Bronchial epithelial cell (primary cell): ENCODE data around the gene LCP2. TPM values are rescaled to one million over a fixed set of nuclear protein-coding genes. Genes with fewer than 3 reads are reported as not detected.
A peak's percentile ranks its signal among the peaks of the same experiment; 100 is the strongest.

ENCODE experiments used
- DNase-seq: peaks from one replicate; pipeline ENCODE4 v3.0.0-alpha.2; 2010; ENCODE audit warnings: low read depth
- FAIRE-seq: peaks from 2 replicates; lab custom pipeline; 2011; peaks lifted over from hg19 to GRCh38; lab: Jason Lieb, UNC
- H3K27me3 ChIP-seq: 2 replicates; pipeline ENCODE4 v1.5.1; 2011; ENCODE audit warnings: low read length; ENCODE audit not compliant: control insufficient read depth, insufficient read depth
- H3K36me3 ChIP-seq: 2 replicates; pipeline ENCODE4 v1.5.1; 2011; ENCODE audit warnings: low read length; ENCODE audit not compliant: control insufficient read depth, insufficient read depth
- H3K4me3 ChIP-seq: 2 replicates; pipeline ENCODE4 v1.5.1; 2011; ENCODE audit warnings: mild to moderate bottlenecking, low read depth, low read length, control low read depth
- CTCF ChIP-seq: IDR thresholded peaks from 2 replicates; pipeline ENCODE4 v1.5.1; 2011; ENCODE audit warnings: mild to moderate bottlenecking, moderate library complexity, low read length, control low read depth, inconsistent platforms; ENCODE audit not compliant: insufficient read depth, severe bottlenecking
- total RNA-seq: library from RNA; depleted of rRNA; stranded (reverse); fragments of >200 nt; gene quantifications from 2 replicates; pipeline ENCODE4 v1.2.1, GENCODE V29; 2014

Gene LCP2
- total RNA-seq, 1 donor from 2014 or later = not detected

DNA sequence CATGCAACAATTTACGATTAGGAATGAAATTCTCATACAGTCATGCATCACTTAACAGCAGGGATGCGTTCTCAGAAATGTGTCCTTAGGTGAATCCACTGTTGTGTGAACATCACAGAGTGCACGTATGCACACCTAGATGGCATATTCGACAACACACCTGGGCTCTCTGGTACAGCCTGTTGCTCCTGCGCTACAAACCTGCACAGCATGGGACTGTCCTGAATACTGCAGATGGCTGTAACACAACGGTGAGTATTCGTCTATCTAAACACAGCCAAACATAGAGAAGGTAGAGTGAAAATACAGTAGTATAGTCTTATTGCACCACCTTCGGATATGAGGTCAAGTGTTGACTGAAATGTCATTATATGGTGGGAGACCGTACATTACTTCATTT, 44.0 kb upstream of the LCP2 start:
- Histone ChIP-seq H3K36me3 (no peaks in the 10 kb centered on the region), H3K27me3 (peaks cover 2% of the 10 kb centered on the region), H3K4me3 (no peak overlapping the region)
- no peak for TF ChIP-seq CTCF
- FAIRE-seq (no peak), DNase-seq (no peak)

DNA sequence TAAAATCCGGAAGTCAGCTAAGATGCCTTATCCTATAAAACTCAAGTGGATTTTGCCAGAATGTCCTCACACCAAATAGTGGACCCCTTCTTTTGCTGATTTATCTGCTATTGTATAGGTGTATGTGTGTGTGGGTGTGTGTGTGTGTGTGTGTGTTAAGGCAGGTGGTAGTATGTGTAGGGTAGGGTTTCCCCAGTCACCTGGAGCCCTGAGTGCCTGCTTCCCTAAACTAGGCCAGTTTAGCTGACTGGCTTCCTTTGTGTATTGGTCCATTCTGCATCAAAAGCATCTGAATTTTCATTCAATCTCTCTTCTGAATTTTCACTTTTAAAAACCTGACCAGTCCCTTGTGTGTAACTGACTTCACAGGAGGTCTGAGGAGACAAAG, 42.2 kb upstream of the LCP2 start:
- TF ChIP-seq CTCF = no peak
- DNase-seq (no peak), FAIRE-seq (no peak)
- Histone ChIP-seq H3K36me3 (no peaks in the 10 kb centered on the region), H3K4me3 (no peak overlapping the region), H3K27me3 (peaks cover 2% of the 10 kb centered on the region)

GRCh38 chr5:170338933-170339779, 41.6 kb upstream of the LCP2 start:
- FAIRE-seq (no peak), DNase-seq (peak; percentile 3)
- peaks cover 2% of the 10 kb centered on the region for H3K27me3 ChIP-seq

DNA sequence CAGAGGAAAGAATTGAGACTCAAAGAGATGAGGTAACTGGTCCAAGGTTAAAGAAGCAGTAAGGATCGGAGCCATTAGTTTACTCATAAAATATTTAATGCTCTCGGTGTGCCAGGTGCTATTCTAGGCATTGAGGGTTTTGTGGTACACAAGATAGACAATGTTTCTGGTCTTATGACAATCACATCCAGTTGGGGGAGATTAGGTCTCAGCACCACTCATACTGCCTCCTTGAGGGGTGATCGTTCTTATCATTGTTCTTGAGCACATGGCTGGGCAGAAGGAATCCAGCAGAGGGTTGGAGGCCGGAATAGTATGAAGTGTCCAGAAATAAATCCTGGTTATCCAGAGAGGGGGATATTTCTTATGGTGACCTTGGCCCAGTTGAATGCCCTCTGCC, 40.7 kb upstream of the LCP2 start:
- FAIRE-seq = no peak
- no peak for TF ChIP-seq CTCF
- Histone ChIP-seq H3K4me3 (no peak overlapping the region), H3K36me3 (no peaks in the 10 kb centered on the region), H3K27me3 (peaks cover 2% of the 10 kb centered on the region)
- DNase-seq = no peak

More at GRCh38 chr5:170338933-170339779, 41.6 kb upstream of the LCP2 start:
- H3K4me3 ChIP-seq = no peak overlapping the region
- H3K36me3 ChIP-seq = no peaks in the 10 kb centered on the region
- TF ChIP-seq CTCF = peak; percentile 67

GRCh38 chr5:170337045-170337733, 39.6 kb upstream of the LCP2 start:
- peaks cover 2% of the 10 kb centered on the region for H3K27me3 ChIP-seq
- no peak overlapping the region for H3K4me3 ChIP-seq
- no peak for FAIRE-seq
- TF ChIP-seq CTCF = no peak
- H3K36me3 ChIP-seq = no peaks in the 10 kb centered on the region
- no peak for DNase-seq
